SH-SY5Y (cell line): Measurements from ENCODE around the gene LNX1.

Experiments used
- GATA2 ChIP-seq: IDR thresholded peaks from 2 replicates; pipeline ENCODE4 v1.6.1; 2011; ENCODE audit warnings: mild to moderate bottlenecking, low read depth, low read length
- GATA3 ChIP-seq: IDR thresholded peaks from 2 replicates; pipeline ENCODE4 v1.6.1; 2011; ENCODE audit warnings: low read depth, mild to moderate bottlenecking, low read length, moderate library complexity

GRCh38 chr4:53625888-53626287 lies 34.6 kb upstream of the LNX1 start:
- no peak for TF ChIP-seq GATA2
- TF ChIP-seq GATA3: no peak
